Subcutaneous adipose tissue (tissue), 4 donors: Measurements from ENCODE around the gene TAP2. TPM values are rescaled to one million over a fixed set of nuclear protein-coding genes. Genes with fewer than 3 reads are reported as not detected.

ENCODE experiments used
- CTCF ChIP-seq: fragments of 450-650 bp; IDR thresholded peaks from one replicate; pipeline ENCODE4 v1.5.1; 2016; ENCODE audit warnings: low read depth, mild to moderate bottlenecking, control low read depth, antibody characterized with exemption, moderate library complexity
- total RNA-seq, 4 donors: library from RNA; depleted of rRNA; stranded (reverse); fragments of >200 nt; gene quantifications; one replicate each; pipeline ENCODE4 v1.1.0, GENCODE V29; 2016

TAP2 gene
- total RNA-seq, 4 donors from 2014 or later: 8.4 to 35.8 (median 9.6) TPM

- no peak for TF ChIP-seq CTCF
These were observed 857 bp downstream of the TAP2 start for GRCh38 chr6:32837651-32838113.

GRCh38 chr6:32836873-32837272 is 1.7 kb downstream of the TAP2 start:
- TF ChIP-seq CTCF: no peak

- no peak for TF ChIP-seq CTCF
These were observed 3.2 kb downstream of the TAP2 start for GRCh38 chr6:32835167-32835893.

- no peak for TF ChIP-seq CTCF
These were observed 4.9 kb downstream of the TAP2 start for GRCh38 chr6:32833664-32834063.

GRCh38 chr6:32832535-32832934 is 6.0 kb downstream of the TAP2 start:
- TF ChIP-seq CTCF: no peak

GRCh38 chr6:32830936-32831335 is 7.6 kb downstream of the TAP2 start:
- no peak for TF ChIP-seq CTCF

- no peak for TF ChIP-seq CTCF
These were observed 8.5 kb downstream of the TAP2 start for GRCh38 chr6:32830017-32830416.
